ENCODE measurements around the gene MICAL2.

MICAL2 gene

DNA sequence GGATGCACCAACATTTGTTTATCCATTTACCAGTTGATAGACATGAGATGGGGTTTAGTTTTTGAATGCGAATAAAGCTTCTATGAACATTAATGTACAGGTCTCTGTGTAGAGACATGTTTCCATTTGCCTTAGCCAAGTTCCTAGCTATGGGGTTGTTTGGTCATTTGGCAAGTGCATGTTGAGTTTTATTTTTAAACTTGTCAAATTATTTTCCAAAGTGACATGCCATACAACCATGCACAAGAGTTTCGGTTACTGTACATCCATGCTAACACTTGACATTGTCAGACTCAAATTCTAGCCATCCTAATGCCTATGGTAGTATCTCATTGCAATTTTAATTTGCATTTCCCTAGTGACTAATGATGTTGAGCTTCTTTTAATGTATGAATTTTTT lies 196.4 kb downstream of the MICAL2 start:
- H3K27ac ChIP-seq = no peak overlapping the region
- TF ChIP-seq ZFX (IDR thresholded peaks at IDR 0.05; ENCODE audit: borderline replicate concordance) = no peak
- TF ChIP-seq, protein P1, sequence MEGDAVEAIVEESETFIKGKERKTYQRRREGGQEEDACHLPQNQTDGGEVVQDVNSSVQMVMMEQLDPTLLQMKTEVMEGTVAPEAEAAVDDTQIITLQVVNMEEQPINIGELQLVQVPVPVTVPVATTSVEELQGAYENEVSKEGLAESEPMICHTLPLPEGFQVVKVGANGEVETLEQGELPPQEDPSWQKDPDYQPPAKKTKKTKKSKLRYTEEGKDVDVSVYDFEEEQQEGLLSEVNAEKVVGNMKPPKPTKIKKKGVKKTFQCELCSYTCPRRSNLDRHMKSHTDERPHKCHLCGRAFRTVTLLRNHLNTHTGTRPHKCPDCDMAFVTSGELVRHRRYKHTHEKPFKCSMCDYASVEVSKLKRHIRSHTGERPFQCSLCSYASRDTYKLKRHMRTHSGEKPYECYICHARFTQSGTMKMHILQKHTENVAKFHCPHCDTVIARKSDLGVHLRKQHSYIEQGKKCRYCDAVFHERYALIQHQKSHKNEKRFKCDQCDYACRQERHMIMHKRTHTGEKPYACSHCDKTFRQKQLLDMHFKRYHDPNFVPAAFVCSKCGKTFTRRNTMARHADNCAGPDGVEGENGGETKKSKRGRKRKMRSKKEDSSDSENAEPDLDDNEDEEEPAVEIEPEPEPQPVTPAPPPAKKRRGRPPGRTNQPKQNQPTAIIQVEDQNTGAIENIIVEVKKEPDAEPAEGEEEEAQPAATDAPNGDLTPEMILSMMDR (IDR thresholded peaks at IDR 0.05) = no peak

DNA sequence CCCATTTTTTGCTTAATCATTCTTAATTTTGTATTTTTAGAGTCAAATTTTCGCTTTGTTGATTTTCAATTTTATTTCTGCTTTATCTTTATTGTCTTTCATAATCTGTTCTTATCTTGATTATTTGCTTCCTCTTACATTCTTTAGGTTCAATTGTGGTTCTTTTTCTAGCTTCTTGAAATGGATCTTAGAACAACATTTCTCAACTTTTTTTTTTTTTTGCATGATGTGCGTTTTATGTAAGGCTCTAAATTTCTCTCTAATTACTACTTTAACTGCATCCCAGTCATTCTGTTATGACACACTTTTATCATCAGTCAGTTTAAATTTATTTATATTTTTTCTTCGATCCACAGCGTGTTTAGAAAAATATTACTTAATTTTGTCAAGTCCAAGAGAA lies 201.7 kb downstream of the MICAL2 start:
- TF ChIP-seq, protein P1 (IDR thresholded peaks at IDR 0.05) = no peak
- TF ChIP-seq ZFX (IDR thresholded peaks at IDR 0.05; ENCODE audit: borderline replicate concordance) = no peak

More for the DNA sequence above, 201.7 kb downstream of the MICAL2 start:
- no peak overlapping the region for H3K27ac ChIP-seq

Data from 22Rv1 (cell line).